ENCODE results near the gene ZNF410. TPM values are rescaled to one million over a fixed set of nuclear protein-coding genes. Genes with fewer than 3 reads are reported as not detected.
"Not testable (repeated sequence)": the region's sequence is repeated elsewhere in the genome, so short reads cannot be mapped to it uniquely, and the experiment has no call there.

The ZNF410 gene, protein sequence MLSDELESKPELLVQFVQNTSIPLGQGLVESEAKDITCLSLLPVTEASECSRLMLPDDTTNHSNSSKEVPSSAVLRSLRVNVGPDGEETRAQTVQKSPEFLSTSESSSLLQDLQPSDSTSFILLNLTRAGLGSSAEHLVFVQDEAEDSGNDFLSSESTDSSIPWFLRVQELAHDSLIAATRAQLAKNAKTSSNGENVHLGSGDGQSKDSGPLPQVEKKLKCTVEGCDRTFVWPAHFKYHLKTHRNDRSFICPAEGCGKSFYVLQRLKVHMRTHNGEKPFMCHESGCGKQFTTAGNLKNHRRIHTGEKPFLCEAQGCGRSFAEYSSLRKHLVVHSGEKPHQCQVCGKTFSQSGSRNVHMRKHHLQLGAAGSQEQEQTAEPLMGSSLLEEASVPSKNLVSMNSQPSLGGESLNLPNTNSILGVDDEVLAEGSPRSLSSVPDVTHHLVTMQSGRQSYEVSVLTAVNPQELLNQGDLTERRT
- total RNA-seq = 10 to 100 TPM; 14.9 to 20.8 (median 18.3) TPM
- long read RNA-seq, partial matches to known transcripts = 0 of 7 reads
- long read RNA-seq, other reads (novel, unspliced or antisense) = 3 of 7 reads

DNA sequence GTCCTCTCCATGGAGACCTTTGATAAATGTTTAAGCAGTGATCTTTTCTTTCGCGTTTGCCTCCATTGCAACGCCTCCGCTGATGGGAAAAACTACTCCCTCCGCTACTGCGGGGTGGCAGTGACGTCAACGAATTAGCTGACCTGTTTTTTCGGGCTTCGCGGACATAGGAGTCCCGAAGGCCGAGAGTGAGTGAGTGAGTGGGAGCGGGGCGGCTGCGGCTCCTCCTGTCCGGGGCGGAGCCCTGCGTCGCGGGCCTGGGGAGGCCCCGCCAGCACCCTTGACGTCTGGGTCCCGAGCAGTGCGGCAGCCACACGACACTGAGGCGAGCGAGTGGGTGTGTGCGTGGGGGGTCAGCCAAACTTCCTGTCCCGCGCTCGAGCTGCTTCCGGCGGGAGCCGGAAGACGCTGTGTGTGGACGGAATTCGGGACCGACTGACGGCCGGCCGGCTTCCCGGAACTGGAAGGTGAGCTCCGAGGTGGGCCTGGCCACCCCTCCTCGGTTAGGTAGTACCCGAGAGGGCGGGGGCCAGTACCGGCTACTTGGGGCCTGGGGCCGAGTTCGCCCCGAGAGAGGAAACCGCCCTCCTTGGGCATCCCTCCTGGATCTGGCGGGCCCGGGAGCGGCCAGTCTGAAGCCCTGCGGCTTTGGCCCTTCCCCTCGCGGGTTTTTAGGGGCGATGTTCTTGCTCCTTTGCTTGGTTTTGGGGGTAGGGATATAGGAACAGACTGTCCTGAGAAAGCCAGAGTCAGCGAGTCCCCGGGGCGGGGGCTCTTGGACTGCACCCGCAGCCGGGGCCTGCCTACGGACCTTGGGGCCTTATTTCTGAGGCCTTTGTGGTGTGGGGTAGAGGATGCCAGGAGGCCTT is at the start of gene ZNF410:
TSS of gene ZNF410 (plus strand) at position 411 of the 869 bp plus-strand sequence. CDS start 5,317 bp downstream, outside the sequence.
- ATAC-seq = peak; percentile 98 to 100 (median 98)
- no peaks in the 10 kb centered on the region for H3K9me3 ChIP-seq
- H3K36me3 ChIP-seq = peaks cover 0 to 4% (median 0%) of the 10 kb centered on the region in 4 donors
- intact Hi-C loops (cut with DNase I) = no loop called here
- peak within 1 kb of the TSS; percentile 88 to 93 (median 92) for H3K27ac ChIP-seq
- peak; percentile 95 to 97 (median 96) for DNase-seq
- TF ChIP-seq POLR2A (IDR thresholded peaks at IDR 0.05) (peak; percentile 82), CTCF (IDR thresholded peaks at IDR 0.05) (no peak)
- no peaks in the 10 kb centered on the region for H3K27me3 ChIP-seq
- WGBS (ENCODE audit: insufficient coverage, low coverage, low lambda C conversion rate, missing lambda C conversion rate) = under 1% methylated on average over 22 of the region's 65 CpGs
- H3K4me1 ChIP-seq = peaks cover 0 to 14% (median 5%) of the 10 kb centered on the region in 4 donors
- peak within 1 kb of the TSS; percentile 72 to 99 (median 98) for H3K4me3 ChIP-seq

DNA sequence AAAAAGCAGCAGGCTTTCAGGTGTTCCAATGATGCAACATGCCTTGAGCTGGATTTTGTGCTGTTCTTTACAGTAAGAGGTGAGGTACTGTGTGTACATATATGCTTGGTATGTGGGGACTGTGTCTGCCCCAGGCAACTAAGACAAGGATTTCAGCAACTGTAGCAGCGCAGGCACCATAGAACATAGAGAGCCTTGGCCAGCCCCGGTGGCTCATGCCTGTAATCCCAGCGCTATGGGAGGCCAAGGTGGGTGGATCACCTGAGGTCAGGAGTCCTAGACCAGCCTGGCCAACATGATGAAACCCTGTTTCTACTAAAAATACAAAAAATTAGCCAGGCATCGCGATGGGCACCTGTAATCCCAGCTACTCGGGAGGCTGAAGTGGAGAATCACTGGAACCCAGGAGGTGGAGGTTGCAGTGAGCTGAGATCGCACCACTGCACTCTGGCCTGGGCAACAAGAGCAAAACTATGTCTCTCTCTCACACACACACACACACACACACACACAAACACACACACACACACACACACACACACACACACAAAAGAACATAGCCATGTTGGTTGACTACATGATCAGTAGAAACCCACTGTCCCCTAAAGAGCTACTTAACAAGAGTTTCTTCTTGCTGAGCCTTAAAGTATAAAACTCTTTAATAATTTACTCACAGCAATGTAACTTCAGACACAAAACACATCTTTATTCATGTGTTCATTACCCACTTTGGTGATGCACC is 48.2 kb upstream of the ZNF410 start:
- H3K27ac ChIP-seq; H3K4me3 ChIP-seq; intact Hi-C loops (cut with DNase I); H3K36me3 ChIP-seq; H3K27me3 ChIP-seq; H3K9me3 ChIP-seq: not testable (repeated sequence)
- ATAC-seq (peak; percentile 41 to 61 (median 52)), DNase-seq (peak; percentile 30 to 66 (median 64))
- H3K4me1 ChIP-seq = peaks cover 0 to 20% (median 8%) of the 10 kb centered on the region in 4 donors
- 28% methylated on average over 5 of the region's 7 CpGs for WGBS (ENCODE audit: insufficient coverage, low coverage, low lambda C conversion rate, missing lambda C conversion rate)

DNA sequence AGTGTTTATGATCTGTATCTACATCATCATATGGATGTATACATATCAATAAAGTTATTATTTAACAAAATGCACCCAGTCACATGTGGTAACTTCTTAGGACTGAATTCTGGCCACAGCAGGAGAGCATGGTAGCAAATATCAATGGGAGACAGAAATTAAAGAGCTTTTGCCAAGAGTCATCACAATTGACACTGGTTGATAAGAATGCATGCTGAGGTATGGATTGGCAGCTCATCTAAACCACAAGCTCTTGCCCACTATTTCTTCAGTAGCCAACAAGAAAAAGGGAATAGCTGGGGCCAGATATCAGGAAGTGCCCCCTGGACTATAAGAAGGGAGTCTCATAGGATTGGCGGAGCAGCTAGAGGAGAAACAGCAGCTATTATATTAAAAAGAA is 44.5 kb upstream of the ZNF410 start:
- Histone ChIP-seq H3K27ac (no peak overlapping the region), H3K4me3 (no peak overlapping the region), H3K9me3 (no peaks in the 10 kb centered on the region), H3K4me1 (peaks cover 0 to 4% (median 2%) of the 10 kb centered on the region in 4 donors), H3K36me3 (no peaks in the 10 kb centered on the region), H3K27me3 (no peaks in the 10 kb centered on the region)
- WGBS (ENCODE audit: insufficient coverage, low coverage, low lambda C conversion rate, missing lambda C conversion rate) = 90% methylated on average over 1 of the region's 1 CpG
- ATAC-seq (no peak), DNase-seq (no peak)
- TF ChIP-seq CTCF (IDR thresholded peaks at IDR 0.05) (no peak), POLR2A (IDR thresholded peaks at IDR 0.05) (no peak)
- intact Hi-C loops (cut with DNase I) = no loop called here

DNA sequence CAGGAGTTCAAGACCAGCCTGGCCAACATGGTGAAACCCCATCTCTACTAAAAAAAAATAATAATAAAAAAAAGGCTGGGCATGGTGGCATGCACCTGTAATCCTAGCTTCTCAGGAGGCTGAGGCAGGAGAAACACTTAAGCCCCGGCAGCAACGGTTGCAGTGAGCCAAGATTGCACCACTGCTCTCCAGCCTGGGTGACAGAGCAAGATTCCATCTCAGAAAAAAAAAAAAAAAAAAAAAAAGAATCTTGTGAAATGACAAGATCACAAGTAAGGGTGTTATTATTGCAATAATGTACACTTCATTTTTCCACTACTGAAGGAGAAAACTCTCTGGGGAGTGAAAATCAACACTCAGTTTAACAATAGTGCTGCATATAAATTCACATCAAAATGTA is 43.8 kb upstream of the ZNF410 start:
- WGBS (ENCODE audit: insufficient coverage, low coverage, low lambda C conversion rate, missing lambda C conversion rate) = 61% methylated on average over 2 of the region's 2 CpGs
- no peak overlapping the region for H3K4me3 ChIP-seq
- H3K27me3 ChIP-seq = no peaks in the 10 kb centered on the region
- TF ChIP-seq POLR2A (IDR thresholded peaks at IDR 0.05) (no peak), CTCF (IDR thresholded peaks at IDR 0.05) (no peak)
- intact Hi-C loops (cut with DNase I) = no loop called here
- no peak overlapping the region for H3K27ac ChIP-seq
- H3K36me3 ChIP-seq = no peaks in the 10 kb centered on the region
- ATAC-seq (no peak), DNase-seq (no peak)
- no peaks in the 10 kb centered on the region for H3K9me3 ChIP-seq
- no peaks in the 10 kb centered on the region for H3K4me1 ChIP-seq
